SK-N-SH treated with all-trans-retinoic acid at 6 μM for 48 hours (cell line): ENCODE results near the gene LGALS9.

Experiments used
- ATAC-seq: fragments of 200-7000 bp; cut with Tn5 transposase; 3 replicates; pipeline ENCODE4 v1.9.1; 2020; ENCODE audit warnings: mild to moderate bottlenecking, moderate library complexity
- ARNTL ChIP-seq: fragments of 450-650 bp; formaldehyde crosslinking; IDR thresholded peaks from 2 replicates; pipeline ENCODE4 v1.5.0; 2020; ENCODE audit warnings: low read depth, mild to moderate bottlenecking, moderate library complexity, borderline replicate concordance
- BACH2 ChIP-seq: fragments of 250-450 bp; sonication (Bioruptor Pico); IDR thresholded peaks from 2 replicates; pipeline ENCODE4 v1.9.0; 2021; ENCODE audit warnings: mild to moderate bottlenecking, borderline replicate concordance
- CSDC2 ChIP-seq: fragments of 250-450 bp; sonication (Bioruptor Pico); IDR thresholded peaks from 2 replicates; pipeline ENCODE4 v1.5.0; 2020; ENCODE audit warnings: mild to moderate bottlenecking, moderate library complexity
- CSRNP3 ChIP-seq: fragments of 250-450 bp; sonication (Bioruptor Pico); IDR thresholded peaks from 2 replicates; pipeline ENCODE4 v1.5.1; 2021; ENCODE audit warnings: mild to moderate bottlenecking, moderate library complexity
- ESRRG ChIP-seq: fragments of 250-450 bp; sonication (Bioruptor Pico); IDR thresholded peaks from 2 replicates; pipeline ENCODE4 v1.6.1; 2021; ENCODE audit warnings: mild to moderate bottlenecking
- GLIS3 ChIP-seq: fragments of 250-450 bp; sonication (Bioruptor Pico); IDR thresholded peaks from 2 replicates; pipeline ENCODE4 v1.5.0; 2020; ENCODE audit warnings: mild to moderate bottlenecking, moderate library complexity
- ISL1 ChIP-seq: fragments of 250-450 bp; sonication (Bioruptor Pico); IDR thresholded peaks from 2 replicates; pipeline ENCODE4 v2.1.2; 2022; ENCODE audit warnings: mild to moderate bottlenecking, moderate library complexity
- OSR1 ChIP-seq: fragments of 250-450 bp; sonication (Bioruptor Pico); IDR thresholded peaks from 2 replicates; pipeline ENCODE4 v1.8.0; 2022; ENCODE audit warnings: moderate library complexity, mild to moderate bottlenecking, inconsistent platforms
- PPARA ChIP-seq: fragments of 250-450 bp; sonication (Bioruptor Pico); IDR thresholded peaks from 2 replicates; pipeline ENCODE4 v1.5.0; 2020; ENCODE audit warnings: mild to moderate bottlenecking, borderline replicate concordance
- RARB ChIP-seq: fragments of 250-450 bp; sonication (Bioruptor Pico); IDR thresholded peaks from 2 replicates; pipeline ENCODE4 v1.8.0; 2021; ENCODE audit warnings: mild to moderate bottlenecking, moderate library complexity
- TCF4 ChIP-seq: fragments of 250-450 bp; sonication (Bioruptor Pico); IDR thresholded peaks from 2 replicates; pipeline ENCODE4 v1.8.0; 2021; ENCODE audit warnings: mild to moderate bottlenecking, moderate library complexity, borderline replicate concordance
- TOX ChIP-seq: fragments of 250-450 bp; sonication (Bioruptor Pico); IDR thresholded peaks from 2 replicates; pipeline ENCODE4 v1.8.0; 2021; ENCODE audit warnings: mild to moderate bottlenecking, moderate library complexity, borderline replicate concordance
- TSHZ2 ChIP-seq: fragments of 250-450 bp; sonication (Bioruptor Pico); IDR thresholded peaks from 2 replicates; pipeline ENCODE4 v1.5.0; 2020; ENCODE audit warnings: mild to moderate bottlenecking, moderate library complexity
- ZC3H10 ChIP-seq: fragments of 250-450 bp; sonication (Bioruptor Pico); IDR thresholded peaks from 2 replicates; pipeline ENCODE4 v1.5.1; 2021; ENCODE audit warnings: mild to moderate bottlenecking, moderate library complexity
- ZFP3 ChIP-seq: fragments of 250-450 bp; sonication (Bioruptor Pico); IDR thresholded peaks from 2 replicates; pipeline ENCODE4 v1.5.0; 2020; ENCODE audit warnings: mild to moderate bottlenecking, moderate library complexity
- ZFP30 ChIP-seq: fragments of 450-650 bp; formaldehyde crosslinking; IDR thresholded peaks from 2 replicates; pipeline ENCODE4 v1.5.0; 2022; ENCODE audit warnings: mild to moderate bottlenecking, moderate library complexity
- ZNF70 ChIP-seq: fragments of 450-650 bp; formaldehyde crosslinking; IDR thresholded peaks from 2 replicates; pipeline ENCODE4 v1.5.0; 2020; ENCODE audit warnings: mild to moderate bottlenecking, moderate library complexity
- TF ChIP-seq, protein P1 (sequence below): fragments of 250-450 bp; sonication (Bioruptor Pico); IDR thresholded peaks from 2 replicates; pipeline ENCODE4 v1.5.1; 2020; ENCODE audit warnings: low read depth, mild to moderate bottlenecking, moderate library complexity
- TF ChIP-seq, protein P2 (sequence below): fragments of 250-450 bp; sonication (Bioruptor Pico); IDR thresholded peaks from 2 replicates; pipeline ENCODE4 v1.8.0; 2020; ENCODE audit warnings: mild to moderate bottlenecking, moderate library complexity, borderline replicate concordance
- TF ChIP-seq, protein P3 (sequence below): fragments of 250-450 bp; sonication (Bioruptor Pico); IDR thresholded peaks from 2 replicates; pipeline ENCODE4 v1.8.0; 2021; ENCODE audit warnings: low read depth, mild to moderate bottlenecking, moderate library complexity, borderline replicate concordance

LGALS9 gene

GRCh38 chr17:27615121-27615520, 15.9 kb upstream of the LGALS9 start:
- TF ChIP-seq ARNTL (CRISPR knock-in tag) (no peak), TOX (CRISPR knock-in tag) (no peak), OSR1 (CRISPR knock-in tag) (no peak), CSDC2 (CRISPR knock-in tag) (no peak), GLIS3 (CRISPR knock-in tag) (no peak), BACH2 (CRISPR knock-in tag) (no peak), ESRRG (CRISPR knock-in tag) (no peak), TSHZ2 (CRISPR knock-in tag) (no peak), CSRNP3 (CRISPR knock-in tag) (no peak), RARB (CRISPR knock-in tag) (no peak), TCF4 (no peak)
- TF ChIP-seq, protein P1, sequence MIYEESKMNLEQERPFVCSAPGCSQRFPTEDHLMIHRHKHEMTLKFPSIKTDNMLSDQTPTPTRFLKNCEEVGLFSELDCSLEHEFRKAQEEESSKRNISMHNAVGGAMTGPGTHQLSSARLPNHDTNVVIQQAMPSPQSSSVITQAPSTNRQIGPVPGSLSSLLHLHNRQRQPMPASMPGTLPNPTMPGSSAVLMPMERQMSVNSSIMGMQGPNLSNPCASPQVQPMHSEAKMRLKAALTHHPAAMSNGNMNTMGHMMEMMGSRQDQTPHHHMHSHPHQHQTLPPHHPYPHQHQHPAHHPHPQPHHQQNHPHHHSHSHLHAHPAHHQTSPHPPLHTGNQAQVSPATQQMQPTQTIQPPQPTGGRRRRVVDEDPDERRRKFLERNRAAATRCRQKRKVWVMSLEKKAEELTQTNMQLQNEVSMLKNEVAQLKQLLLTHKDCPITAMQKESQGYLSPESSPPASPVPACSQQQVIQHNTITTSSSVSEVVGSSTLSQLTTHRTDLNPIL (CRISPR knock-in tag), result no peak
- TF ChIP-seq, protein P2, sequence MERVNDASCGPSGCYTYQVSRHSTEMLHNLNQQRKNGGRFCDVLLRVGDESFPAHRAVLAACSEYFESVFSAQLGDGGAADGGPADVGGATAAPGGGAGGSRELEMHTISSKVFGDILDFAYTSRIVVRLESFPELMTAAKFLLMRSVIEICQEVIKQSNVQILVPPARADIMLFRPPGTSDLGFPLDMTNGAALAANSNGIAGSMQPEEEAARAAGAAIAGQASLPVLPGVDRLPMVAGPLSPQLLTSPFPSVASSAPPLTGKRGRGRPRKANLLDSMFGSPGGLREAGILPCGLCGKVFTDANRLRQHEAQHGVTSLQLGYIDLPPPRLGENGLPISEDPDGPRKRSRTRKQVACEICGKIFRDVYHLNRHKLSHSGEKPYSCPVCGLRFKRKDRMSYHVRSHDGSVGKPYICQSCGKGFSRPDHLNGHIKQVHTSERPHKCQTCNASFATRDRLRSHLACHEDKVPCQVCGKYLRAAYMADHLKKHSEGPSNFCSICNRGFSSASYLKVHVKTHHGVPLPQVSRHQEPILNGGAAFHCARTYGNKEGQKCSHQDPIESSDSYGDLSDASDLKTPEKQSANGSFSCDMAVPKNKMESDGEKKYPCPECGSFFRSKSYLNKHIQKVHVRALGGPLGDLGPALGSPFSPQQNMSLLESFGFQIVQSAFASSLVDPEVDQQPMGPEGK, result no peak
- no peak for ATAC-seq

DNA sequence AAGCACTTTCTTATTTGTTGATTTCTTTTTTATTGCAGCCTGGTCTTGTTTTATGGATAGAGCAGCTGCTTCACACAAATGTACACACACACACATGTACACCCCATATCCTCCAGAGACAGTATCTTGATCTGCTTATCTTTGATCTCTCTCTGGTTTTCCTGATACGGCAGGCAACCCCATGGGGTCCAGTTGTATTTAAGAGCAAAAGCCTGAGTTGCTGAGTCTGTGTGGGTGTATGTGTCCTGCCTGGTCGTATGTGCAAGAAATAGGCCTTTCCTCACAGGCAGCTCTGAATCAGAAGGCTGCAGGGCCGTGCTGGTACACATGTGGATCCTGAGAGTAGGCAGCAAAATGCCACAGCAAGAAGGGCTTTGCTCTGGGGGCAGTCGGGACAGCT, 14.6 kb upstream of the LGALS9 start:
- TF ChIP-seq ZFP3 (CRISPR knock-in tag) (no peak), ISL1 (CRISPR knock-in tag) (no peak), ZC3H10 (CRISPR knock-in tag) (no peak), TSHZ2 (CRISPR knock-in tag) (no peak), ESRRG (CRISPR knock-in tag) (no peak), TOX (CRISPR knock-in tag) (no peak), TCF4 (no peak), BACH2 (CRISPR knock-in tag) (no peak), PPARA (CRISPR knock-in tag) (no peak), GLIS3 (CRISPR knock-in tag) (no peak), ZFP30 (no peak), ZNF70 (no peak), OSR1 (CRISPR knock-in tag) (no peak), RARB (CRISPR knock-in tag) (no peak)
- TF ChIP-seq, protein P3, sequence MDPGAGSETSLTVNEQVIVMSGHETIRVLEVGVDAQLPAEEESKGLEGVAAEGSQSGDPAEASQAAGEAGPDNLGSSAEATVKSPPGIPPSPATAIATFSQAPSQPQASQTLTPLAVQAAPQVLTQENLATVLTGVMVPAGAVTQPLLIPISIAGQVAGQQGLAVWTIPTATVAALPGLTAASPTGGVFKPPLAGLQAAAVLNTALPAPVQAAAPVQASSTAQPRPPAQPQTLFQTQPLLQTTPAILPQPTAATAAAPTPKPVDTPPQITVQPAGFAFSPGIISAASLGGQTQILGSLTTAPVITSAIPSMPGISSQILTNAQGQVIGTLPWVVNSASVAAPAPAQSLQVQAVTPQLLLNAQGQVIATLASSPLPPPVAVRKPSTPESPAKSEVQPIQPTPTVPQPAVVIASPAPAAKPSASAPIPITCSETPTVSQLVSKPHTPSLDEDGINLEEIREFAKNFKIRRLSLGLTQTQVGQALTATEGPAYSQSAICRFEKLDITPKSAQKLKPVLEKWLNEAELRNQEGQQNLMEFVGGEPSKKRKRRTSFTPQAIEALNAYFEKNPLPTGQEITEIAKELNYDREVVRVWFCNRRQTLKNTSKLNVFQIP (CRISPR knock-in tag), result no peak
- TF ChIP-seq, protein P1 (CRISPR knock-in tag), result no peak
- TF ChIP-seq, protein P2, result no peak
- ATAC-seq, result no peak
